Upper lobe of left lung (tissue), 4 donors: ENCODE results near the gene TMEM181.

Experiments
- EP300 ChIP-seq, 4 donors: sonication (generic); formaldehyde crosslinking; IDR thresholded peaks; one replicate each; pipeline ENCODE4 v1.5.1; 2017; ENCODE audit warnings: antibody characterized with exemption in 4 of 4, control low read depth in 2 of 4
- POLR2A ChIP-seq, 4 donors: fragments of 450-650 bp; IDR thresholded peaks; one replicate each; pipeline ENCODE4 v1.5.1; 2016 to 2017; ENCODE audit warnings: antibody characterized with exemption in 4 of 4, mild to moderate bottlenecking in 2 of 4
- POLR2AphosphoS5 ChIP-seq, 2 donors: sonication (generic); formaldehyde crosslinking; IDR thresholded peaks; one replicate each; pipeline ENCODE4 v1.5.1; 2017; ENCODE audit warnings: antibody characterized with exemption in 2 of 2
- TF ChIP-seq, protein P1 (sequence below), 6 experiments: fragments of 450-650 bp in 4 of 6; fragments of 200-600 bp in 2 of 6; sonication (generic) in 2 of 6; IDR thresholded peaks; one replicate each; pipeline ENCODE4 v1.5.1; 2016 to 2019; ENCODE audit warnings: antibody characterized with exemption in 6 of 6

DNA sequence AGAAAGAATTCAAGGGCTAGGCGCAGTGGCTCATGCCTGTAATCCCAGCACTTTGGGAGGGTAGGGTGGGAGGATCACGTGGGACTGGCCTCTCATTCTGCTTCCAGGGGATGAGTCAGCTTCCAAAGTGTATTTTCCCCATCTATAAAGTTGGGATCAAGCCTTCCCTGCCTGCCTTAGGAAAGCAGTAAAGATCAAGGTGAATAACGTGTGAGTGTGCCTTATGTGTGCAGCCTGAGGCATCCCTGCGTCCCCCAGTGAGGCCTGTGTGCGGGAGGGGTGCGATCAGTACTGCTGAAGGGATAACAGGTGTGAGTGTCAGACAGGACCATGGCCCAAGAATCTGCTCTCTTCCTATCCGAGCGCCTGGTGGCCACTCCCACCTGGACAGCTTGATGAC lies 26.8 kb downstream of the TMEM181 start:
- TF ChIP-seq POLR2AphosphoS5 (IDR thresholded peaks at IDR 0.05): no peak
- TF ChIP-seq, protein P1, sequence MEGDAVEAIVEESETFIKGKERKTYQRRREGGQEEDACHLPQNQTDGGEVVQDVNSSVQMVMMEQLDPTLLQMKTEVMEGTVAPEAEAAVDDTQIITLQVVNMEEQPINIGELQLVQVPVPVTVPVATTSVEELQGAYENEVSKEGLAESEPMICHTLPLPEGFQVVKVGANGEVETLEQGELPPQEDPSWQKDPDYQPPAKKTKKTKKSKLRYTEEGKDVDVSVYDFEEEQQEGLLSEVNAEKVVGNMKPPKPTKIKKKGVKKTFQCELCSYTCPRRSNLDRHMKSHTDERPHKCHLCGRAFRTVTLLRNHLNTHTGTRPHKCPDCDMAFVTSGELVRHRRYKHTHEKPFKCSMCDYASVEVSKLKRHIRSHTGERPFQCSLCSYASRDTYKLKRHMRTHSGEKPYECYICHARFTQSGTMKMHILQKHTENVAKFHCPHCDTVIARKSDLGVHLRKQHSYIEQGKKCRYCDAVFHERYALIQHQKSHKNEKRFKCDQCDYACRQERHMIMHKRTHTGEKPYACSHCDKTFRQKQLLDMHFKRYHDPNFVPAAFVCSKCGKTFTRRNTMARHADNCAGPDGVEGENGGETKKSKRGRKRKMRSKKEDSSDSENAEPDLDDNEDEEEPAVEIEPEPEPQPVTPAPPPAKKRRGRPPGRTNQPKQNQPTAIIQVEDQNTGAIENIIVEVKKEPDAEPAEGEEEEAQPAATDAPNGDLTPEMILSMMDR (IDR thresholded peaks at IDR 0.05): no peak
- TF ChIP-seq POLR2A (IDR thresholded peaks at IDR 0.05): no peak
- no peak for TF ChIP-seq EP300 (IDR thresholded peaks at IDR 0.05)
